Measurements from ENCODE around the gene TMEM234. TPM values are rescaled to one million over a fixed set of nuclear protein-coding genes. Genes with fewer than 3 reads are reported as not detected.
A peak's percentile ranks its signal among the peaks of the same experiment; 100 is the strongest.

The TMEM234 gene
- polyA plus RNA-seq, 1 donor from 2014 or later, result 7.2 TPM

DNA sequence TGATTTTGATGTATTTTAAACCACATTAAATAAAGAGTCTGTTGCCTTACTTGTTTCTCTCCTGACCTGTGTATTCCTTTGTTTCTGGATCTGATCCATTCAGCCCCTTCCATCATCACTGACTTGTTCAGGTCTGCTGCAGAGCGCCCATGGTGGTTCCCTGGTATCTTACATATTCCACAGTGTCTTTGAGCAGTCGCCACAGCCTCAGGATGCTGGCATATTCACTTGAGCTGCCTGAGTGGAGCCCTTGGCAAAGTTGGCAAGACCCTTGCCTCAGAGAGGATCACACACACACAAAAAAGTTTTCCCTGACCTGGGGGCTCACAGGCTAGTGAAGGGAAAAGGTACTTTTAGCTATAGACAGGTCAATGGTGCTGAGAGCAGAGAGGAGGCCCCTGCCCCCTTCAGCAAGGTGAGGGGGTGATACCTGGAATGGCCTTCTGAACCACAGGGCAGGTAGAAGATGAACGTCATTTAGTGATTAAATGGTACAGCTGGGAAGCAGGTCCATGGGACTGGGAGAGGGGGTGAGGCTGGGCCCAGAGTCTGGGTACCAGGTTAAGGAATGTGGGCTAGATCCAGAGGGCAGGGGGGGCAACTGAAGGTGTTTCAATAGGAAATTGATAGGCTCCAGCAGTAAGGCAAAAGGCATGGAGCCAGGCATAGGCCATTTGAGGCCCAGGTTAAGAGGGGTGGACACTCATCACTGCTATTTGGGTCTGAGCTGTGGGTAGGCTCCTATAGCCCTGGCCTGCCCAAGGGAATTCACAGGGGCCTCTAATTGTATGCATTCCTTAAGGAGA lies 23.7 kb downstream of the TMEM234 start:
- Mint-ChIP-seq H3K9me3 (no peaks in the 10 kb centered on the region), H3K27ac (peak overlapping the region; percentile 7 to 94 (median 64)), H3K36me3 (peaks cover 4% of the 10 kb centered on the region), H3K4me1 (peaks cover 16 to 32% (median 27%) of the 10 kb centered on the region in 3 donors), H3K27me3 (no peaks in the 10 kb centered on the region), H3K4me3 (peak overlapping the region in 3 of 4 donors; percentile 41 to 90 (median 43))

DNA sequence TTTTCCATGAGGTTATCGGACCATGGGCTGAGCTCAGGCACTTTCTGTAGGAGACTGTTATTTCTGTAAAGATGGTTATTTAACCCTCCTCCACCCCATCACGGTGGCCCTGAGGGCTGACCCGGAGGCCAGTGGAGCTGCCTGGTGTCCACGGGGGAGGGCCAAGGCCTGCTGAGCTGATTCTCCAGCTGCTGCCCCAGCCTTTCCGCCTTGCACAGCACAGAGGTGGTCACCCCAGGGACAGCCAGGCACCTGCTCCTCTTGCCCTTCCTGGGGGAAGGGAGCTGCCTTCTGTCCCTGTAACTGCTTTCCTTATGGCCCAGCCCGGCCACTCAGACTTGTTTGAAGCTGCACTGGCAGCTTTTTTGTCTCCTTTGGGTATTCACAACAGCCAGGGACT lies 24.3 kb downstream of the TMEM234 start:
- Mint-ChIP-seq H3K4me3 (peak overlapping the region in 1 of 4 donors; percentile 55), H3K9me3 (no peaks in the 10 kb centered on the region), H3K4me1 (peaks cover 14 to 32% (median 26%) of the 10 kb centered on the region in 3 donors), H3K27ac (peak overlapping the region in 2 of 3 donors; percentile 51 to 94), H3K36me3 (peaks cover 9% of the 10 kb centered on the region), H3K27me3 (no peaks in the 10 kb centered on the region)

DNA sequence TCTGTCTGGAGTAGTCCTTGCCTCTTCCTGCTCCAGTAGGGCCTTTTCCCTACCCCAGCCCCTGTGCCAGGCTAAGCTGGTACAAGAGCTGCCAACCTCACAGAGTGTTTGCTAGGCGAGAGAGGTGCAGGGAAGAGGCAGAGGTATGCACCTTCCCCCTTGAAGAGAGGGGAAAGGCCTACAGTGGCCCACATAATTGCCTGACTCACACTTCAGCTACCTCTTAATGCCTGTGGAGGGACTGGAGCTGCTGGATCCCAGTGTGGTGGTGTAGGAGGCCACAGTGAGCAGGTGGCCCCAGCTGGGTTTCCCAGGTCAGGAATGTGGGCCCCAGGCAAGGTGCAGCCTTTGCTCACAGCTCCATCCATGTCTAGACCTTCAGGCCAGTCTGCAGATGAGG lies 25.1 kb downstream of the TMEM234 start:
- Mint-ChIP-seq H3K27me3 (no peaks in the 10 kb centered on the region), H3K4me1 (peaks cover 14 to 26% (median 21%) of the 10 kb centered on the region in 3 donors), H3K4me3 (peak overlapping the region in 1 of 4 donors; percentile 55), H3K9me3 (no peaks in the 10 kb centered on the region), H3K36me3 (peaks cover 9% of the 10 kb centered on the region), H3K27ac (peak overlapping the region in 2 of 3 donors; percentile 51 to 53)

DNA sequence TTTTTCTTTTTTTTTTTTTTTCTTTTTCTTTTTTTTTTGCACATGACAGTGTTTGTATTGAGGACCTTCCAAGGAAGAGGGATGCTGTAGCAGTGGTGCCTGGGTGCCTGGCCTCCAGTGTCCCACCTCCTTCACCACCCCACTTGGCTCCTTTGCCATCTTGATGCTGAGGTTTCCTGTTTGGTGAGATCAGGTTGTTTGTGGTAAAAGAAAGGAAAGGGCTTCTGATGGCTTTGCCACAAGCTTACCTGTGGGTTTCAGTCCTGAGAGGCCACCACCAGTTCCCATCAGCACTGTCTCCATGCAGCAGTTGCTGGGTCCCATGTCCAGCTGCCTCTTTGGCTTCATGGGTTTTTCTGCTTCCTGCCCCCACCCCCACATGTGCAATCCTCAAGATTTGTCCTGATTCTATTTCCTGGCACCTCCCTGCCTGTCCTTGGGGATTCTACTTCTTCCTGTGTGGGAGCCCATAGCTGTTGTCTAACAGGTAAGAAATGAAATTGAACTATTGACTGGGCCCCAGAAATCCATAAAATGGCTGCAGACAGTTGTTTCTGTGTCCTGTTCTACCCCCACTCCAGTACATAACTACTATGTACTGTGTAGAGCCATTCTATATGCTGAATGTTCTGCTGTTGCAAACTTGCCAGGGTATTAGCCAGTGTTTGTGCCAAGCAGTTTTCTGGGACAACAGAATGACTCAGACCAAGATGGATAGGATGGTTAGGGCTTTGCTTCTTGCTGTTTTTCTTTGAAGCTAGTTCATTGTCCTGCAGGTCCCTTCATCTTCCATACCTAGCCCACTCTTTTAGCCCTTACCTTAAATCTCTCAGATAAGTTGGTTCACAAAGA lies 26.0 kb downstream of the TMEM234 start:
- peaks cover 9% of the 10 kb centered on the region for H3K36me3 Mint-ChIP-seq
- no peaks in the 10 kb centered on the region for H3K27me3 Mint-ChIP-seq
- peak overlapping the region in 2 of 3 donors; percentile 18 to 87 for H3K27ac Mint-ChIP-seq
- H3K4me1 Mint-ChIP-seq, result peaks cover 7 to 18% (median 16%) of the 10 kb centered on the region in 3 donors
- H3K9me3 Mint-ChIP-seq, result no peaks in the 10 kb centered on the region
- no peak overlapping the region for H3K4me3 Mint-ChIP-seq

DNA sequence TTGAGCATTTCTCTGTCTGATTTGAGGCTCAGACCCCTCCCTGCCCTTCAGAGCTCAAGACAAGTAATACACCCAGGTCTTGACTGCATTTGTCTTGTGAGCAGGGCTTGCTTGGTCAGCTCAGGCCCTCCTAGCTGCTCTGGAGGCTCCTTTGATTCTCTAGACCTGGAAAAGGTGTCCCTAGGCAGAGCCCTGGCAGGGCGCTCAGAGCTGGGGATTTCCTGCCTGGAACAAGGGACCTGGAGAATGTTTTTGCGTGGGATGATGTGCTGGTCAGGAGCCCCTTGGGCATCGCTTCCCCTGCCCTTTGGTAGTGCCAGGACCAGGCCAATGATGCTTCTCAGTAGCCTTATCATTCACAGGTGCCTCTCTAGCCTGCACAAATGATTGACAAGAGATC lies 26.6 kb downstream of the TMEM234 start:
- H3K36me3 Mint-ChIP-seq, result peaks cover 9% of the 10 kb centered on the region
- H3K27ac Mint-ChIP-seq, result no peak overlapping the region
- H3K4me1 Mint-ChIP-seq, result peaks cover 6 to 18% (median 16%) of the 10 kb centered on the region in 3 donors
- peak overlapping the region in 1 of 4 donors; percentile 22 for H3K4me3 Mint-ChIP-seq
- H3K9me3 Mint-ChIP-seq, result no peaks in the 10 kb centered on the region
- no peaks in the 10 kb centered on the region for H3K27me3 Mint-ChIP-seq

DNA sequence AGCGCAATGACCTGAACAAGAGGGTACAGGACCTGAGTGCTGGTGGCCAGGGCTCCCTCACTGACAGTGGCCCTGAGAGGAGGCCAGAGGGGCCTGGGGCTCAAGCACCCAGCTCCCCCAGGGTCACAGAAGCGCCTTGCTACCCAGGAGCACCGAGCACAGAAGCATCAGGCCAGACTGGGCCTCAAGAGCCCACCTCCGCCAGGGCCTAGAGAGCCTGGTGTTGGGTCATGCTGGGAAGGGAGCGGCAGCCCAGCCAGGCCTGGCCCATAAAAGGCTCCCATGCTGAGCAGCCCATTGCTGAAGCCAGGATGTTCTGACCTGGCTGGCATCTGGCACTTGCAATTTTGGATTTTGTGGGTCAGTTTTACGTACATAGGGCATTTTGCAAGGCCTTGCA lies 27.2 kb downstream of the TMEM234 start:
- no peaks in the 10 kb centered on the region for H3K9me3 Mint-ChIP-seq
- peaks cover 2 to 14% (median 11%) of the 10 kb centered on the region in 3 donors for H3K4me1 Mint-ChIP-seq
- no peak overlapping the region for H3K4me3 Mint-ChIP-seq
- H3K36me3 Mint-ChIP-seq, result peaks cover 9% of the 10 kb centered on the region
- H3K27ac Mint-ChIP-seq, result no peak overlapping the region
- no peaks in the 10 kb centered on the region for H3K27me3 Mint-ChIP-seq

DNA sequence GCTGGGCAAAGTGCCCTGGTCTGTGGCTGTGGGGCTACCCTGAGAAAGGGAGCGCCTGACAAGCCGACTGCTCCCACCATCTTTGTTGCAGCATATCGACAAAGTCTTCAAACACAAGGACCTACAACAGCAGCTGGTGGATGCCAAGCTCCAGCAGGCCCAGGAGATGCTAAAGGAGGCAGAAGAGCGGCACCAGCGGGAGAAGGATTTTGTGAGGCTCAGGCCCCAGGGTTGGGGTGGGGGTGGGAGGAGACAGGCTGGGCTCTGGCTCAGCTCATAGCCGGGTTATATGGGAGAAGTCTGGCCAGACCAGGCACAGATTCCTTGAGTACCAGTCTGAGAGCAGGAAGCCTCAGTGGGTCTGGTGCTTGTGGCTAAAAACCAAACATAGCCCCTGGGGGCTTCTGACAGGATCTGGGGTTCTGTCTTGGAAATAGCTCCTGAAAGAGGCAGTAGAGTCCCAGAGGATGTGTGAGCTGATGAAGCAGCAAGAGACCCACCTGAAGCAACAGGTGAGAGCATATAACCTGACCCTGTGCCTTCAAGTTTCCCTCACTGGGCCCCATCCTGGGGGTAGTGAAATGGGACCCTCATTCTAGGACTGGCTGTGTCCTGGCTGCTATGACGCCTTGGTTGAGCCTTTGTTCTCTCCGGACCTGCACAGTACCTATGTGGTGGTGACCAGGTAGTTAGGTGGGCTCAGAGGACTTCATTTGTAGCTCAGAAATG lies 29.8 kb downstream of the TMEM234 start:
- Mint-ChIP-seq H3K27ac (peak overlapping the region in 1 of 3 donors; percentile 62), H3K4me1 (peaks cover 0 to 13% (median 8%) of the 10 kb centered on the region in 3 donors), H3K27me3 (no peaks in the 10 kb centered on the region), H3K36me3 (peaks cover 9% of the 10 kb centered on the region), H3K4me3 (peak overlapping the region in 1 of 4 donors; percentile 37), H3K9me3 (no peaks in the 10 kb centered on the region)

DNA sequence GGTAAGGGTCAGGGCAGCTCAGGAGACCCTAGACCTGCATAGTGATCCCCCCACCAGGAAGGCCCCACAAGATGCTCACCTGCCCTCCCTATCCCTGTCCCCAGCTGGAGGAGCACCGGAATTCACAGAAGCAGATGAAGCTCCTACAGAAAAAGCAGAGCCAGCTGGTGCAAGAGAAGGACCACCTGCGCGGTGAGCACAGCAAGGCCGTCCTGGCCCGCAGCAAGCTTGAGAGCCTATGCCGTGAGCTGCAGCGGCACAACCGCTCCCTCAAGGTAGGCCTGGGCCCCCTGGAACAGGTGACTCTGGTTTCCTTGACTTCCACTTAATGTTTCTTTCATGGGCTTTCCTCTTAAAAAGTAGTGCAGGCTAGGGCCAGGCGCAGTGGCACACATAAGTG lies 34.3 kb downstream of the TMEM234 start:
- peaks cover 4 to 20% (median 13%) of the 10 kb centered on the region in 3 donors for H3K4me1 Mint-ChIP-seq
- H3K27ac Mint-ChIP-seq, result no peak overlapping the region
- H3K36me3 Mint-ChIP-seq, result no peaks in the 10 kb centered on the region
- no peaks in the 10 kb centered on the region for H3K27me3 Mint-ChIP-seq
- H3K4me3 Mint-ChIP-seq, result no peak overlapping the region
- no peaks in the 10 kb centered on the region for H3K9me3 Mint-ChIP-seq

DNA sequence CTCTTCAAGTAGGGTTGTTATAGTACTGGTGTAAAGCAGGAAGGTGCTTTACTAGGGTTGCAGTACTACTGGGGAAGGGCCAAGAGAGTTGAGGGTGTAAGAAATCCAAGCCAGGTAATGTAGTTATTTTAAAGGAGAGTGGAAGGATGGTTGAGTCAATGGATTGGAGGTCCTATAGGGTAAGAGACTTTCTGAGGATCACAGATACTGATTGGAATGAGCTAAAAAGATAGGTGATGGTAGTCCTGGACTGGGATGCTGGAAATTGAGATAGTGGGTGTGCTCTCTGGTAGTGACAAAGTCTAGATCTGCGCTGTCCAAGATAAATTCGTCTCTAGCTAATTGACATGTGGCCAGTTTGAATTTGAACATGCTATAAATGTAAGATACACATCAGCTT lies 35.7 kb downstream of the TMEM234 start:
- H3K27ac Mint-ChIP-seq, result peak overlapping the region in 1 of 3 donors; percentile 7
- no peak overlapping the region for H3K4me3 Mint-ChIP-seq
- no peaks in the 10 kb centered on the region for H3K9me3 Mint-ChIP-seq
- H3K4me1 Mint-ChIP-seq, result peaks cover 11 to 25% (median 14%) of the 10 kb centered on the region in 3 donors
- H3K27me3 Mint-ChIP-seq, result no peaks in the 10 kb centered on the region
- no peaks in the 10 kb centered on the region for H3K36me3 Mint-ChIP-seq

DNA sequence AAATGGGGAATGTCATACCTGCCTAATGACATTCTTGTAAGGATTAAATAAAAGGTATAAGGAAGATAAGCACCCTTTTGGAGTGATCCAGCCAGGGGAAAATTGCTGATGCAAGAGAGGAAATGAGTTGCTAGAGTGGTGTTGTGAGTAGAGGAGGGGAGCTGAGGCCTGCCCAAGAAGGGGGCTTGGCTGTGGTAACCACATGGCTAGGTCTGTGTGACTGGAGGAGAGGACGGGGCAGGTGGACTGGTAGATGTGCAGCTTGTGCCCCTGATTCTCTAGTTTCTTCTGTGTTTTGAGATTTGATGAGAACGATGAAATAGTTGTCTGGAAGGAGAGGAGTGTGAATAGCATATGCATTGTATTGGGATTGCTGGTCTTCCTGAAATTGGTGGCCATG lies 36.1 kb downstream of the TMEM234 start:
- Mint-ChIP-seq H3K4me3 (no peak overlapping the region), H3K4me1 (peaks cover 11 to 29% (median 18%) of the 10 kb centered on the region in 3 donors), H3K36me3 (no peaks in the 10 kb centered on the region), H3K9me3 (no peaks in the 10 kb centered on the region), H3K27ac (peak overlapping the region in 1 of 3 donors; percentile 7), H3K27me3 (no peaks in the 10 kb centered on the region)

DNA sequence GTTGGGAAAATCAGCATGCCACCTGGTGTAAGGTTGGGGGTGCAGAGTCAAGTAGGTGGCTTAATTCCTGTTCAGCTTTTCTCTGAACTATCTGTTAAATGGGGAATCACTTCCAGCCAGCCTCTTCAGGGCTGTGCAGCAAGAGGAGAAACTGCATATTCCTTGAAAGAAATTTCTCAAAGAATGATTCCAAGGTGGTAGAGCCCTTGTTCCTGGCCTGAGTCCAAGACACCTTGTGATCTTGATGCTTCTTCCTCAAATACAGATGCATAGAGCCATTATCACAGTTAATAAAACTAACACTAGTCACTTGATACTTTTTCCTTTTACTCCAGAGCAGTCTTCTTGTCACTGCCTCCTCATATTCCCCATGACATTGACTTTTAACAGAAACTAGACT lies 37.5 kb downstream of the TMEM234 start:
- Mint-ChIP-seq H3K27ac (no peak overlapping the region), H3K4me3 (peak overlapping the region in 2 of 4 donors; percentile 5 to 10), H3K27me3 (no peaks in the 10 kb centered on the region), H3K36me3 (no peaks in the 10 kb centered on the region), H3K4me1 (peaks cover 16 to 39% (median 32%) of the 10 kb centered on the region in 3 donors), H3K9me3 (no peaks in the 10 kb centered on the region)

DNA sequence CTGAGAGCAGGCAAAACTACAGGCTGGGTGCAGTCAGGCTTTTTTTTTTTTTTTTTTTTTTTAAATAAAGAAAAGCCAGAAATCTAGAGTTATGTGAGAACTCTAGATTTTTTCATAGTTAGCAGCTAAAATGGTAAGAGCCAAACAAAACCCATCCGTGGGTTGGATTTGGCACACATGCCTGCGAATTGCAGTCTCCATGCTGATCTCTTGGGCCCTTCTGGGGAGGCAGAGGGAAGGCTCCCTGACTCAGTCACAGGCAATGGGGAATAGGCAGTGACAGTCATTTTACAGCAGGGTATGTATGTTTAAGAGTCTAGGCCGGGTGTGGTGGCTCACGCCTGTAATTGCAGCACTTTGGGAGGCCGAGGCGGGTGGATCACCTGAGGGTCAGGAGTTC lies 40.1 kb downstream of the TMEM234 start:
- Mint-ChIP-seq H3K9me3 (no peaks in the 10 kb centered on the region), H3K4me3 (peak overlapping the region in 1 of 4 donors; percentile 36), H3K27me3 (no peaks in the 10 kb centered on the region), H3K27ac (peak overlapping the region in 1 of 3 donors; percentile 82), H3K36me3 (no peaks in the 10 kb centered on the region), H3K4me1 (peaks cover 22 to 45% (median 41%) of the 10 kb centered on the region in 3 donors)

DNA sequence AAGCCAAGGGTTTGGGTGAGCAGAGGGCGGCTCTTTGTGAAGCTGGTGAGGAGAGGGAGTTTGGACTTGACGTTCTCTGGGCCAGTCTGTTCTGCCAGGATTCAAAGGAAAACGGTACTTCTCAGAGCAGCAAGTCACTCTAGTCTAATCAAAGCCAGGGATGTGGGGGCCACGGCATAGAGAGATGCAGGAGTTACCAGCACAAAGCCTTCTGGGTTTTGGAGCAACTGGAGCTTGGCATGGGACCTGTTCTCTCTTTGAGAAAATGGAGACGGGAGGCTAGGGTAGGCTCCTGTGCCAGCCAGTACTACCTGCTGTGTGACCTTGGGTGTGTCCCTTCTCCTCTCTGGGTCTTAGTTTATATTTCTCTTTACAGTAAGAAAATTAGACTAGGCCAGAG lies 40.6 kb downstream of the TMEM234 start:
- H3K27me3 Mint-ChIP-seq, result no peaks in the 10 kb centered on the region
- H3K4me1 Mint-ChIP-seq, result peaks cover 22 to 45% (median 39%) of the 10 kb centered on the region in 3 donors
- no peaks in the 10 kb centered on the region for H3K9me3 Mint-ChIP-seq

DNA sequence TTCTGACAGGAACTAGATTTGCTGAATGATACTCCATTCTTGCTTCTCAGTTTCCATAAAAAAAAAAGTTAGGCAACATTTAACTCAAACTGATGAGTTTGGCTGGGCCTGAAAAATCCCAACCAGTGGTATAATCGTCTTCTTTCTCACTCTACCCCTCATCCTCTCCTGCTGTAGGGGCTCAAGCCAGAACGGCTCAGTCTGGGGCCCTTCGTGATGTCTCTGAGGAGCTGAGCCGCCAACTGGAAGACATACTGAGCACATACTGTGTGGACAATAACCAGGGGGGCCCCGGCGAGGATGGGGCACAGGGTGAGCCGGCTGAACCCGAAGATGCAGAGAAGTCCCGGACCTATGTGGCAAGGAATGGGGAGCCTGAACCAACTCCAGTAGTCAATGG lies 41.1 kb downstream of the TMEM234 start:
- Mint-ChIP-seq H3K36me3 (no peaks in the 10 kb centered on the region), H3K4me3 (peak overlapping the region; percentile 82 to 96 (median 94)), H3K27ac (peak overlapping the region in 2 of 3 donors; percentile 94 to 99), H3K4me1 (peaks cover 22 to 41% (median 34%) of the 10 kb centered on the region in 3 donors), H3K27me3 (no peaks in the 10 kb centered on the region), H3K9me3 (no peaks in the 10 kb centered on the region)

More for the DNA sequence above, 40.6 kb downstream of the TMEM234 start:
- Mint-ChIP-seq H3K4me3 (peak overlapping the region; percentile 48 to 96 (median 94)), H3K27ac (no peak overlapping the region), H3K36me3 (no peaks in the 10 kb centered on the region)

Measured in IgD-negative memory B cell (primary cell).